ENCODE data around the gene TMEM109.

DNA sequence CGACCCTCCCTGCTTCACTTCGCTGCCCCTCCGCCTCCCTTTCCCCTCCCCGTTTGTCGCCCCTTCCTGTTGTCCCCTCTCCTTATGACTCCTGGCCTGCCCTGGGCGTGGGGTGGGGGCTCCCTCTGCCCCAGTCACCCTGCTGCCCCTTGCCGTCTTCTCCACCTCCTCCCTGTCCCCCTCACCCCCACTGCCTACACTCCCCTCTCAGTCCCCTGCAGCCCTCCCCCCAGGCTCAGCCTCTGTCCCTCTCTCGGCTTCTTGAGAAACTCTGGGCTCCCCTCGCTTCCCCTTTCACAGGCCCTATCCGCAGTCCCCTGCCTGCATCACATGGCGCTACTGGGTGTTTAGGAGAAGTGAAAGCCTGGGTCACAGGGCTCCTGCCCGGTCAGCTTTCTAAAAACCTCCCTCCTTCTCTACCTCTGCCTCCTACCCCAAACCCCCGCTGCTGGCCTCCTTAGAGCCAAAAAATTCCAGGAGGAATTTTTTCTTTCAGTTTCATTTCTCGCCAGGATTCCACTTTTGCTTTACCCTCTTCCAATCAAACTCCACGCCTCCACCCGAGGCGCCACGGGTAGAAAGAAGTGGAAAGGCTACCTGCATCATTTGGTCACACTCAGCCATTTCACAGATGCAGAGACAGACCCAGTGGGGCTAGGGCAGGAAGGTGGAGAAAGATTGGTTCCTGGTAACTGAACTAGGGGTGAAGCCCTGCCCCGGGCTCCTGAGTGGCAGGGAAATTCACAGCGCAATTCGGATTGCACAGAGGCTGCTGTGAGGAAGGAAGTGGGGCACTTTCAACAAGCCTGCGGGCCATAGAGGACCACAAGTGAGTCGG, 38.2 kb downstream of the TMEM109 start, which contains the start of gene SLC15A3:
- TF ChIP-seq, protein P1, sequence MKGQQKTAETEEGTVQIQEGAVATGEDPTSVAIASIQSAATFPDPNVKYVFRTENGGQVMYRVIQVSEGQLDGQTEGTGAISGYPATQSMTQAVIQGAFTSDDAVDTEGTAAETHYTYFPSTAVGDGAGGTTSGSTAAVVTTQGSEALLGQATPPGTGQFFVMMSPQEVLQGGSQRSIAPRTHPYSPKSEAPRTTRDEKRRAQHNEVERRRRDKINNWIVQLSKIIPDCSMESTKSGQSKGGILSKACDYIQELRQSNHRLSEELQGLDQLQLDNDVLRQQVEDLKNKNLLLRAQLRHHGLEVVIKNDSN (CRISPR knock-in tag; IDR thresholded peaks at IDR 0.05), result no peak; the same call in 1 of the 2 replicates
- TF ChIP-seq, protein P2, sequence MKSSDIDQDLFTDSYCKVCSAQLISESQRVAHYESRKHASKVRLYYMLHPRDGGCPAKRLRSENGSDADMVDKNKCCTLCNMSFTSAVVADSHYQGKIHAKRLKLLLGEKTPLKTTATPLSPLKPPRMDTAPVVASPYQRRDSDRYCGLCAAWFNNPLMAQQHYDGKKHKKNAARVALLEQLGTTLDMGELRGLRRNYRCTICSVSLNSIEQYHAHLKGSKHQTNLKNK (CRISPR knock-in tag; IDR thresholded peaks at IDR 0.05), result no peak
- TF ChIP-seq ZNF232 (CRISPR knock-in tag; IDR thresholded peaks at IDR 0.05) (no peak), MYBL2 (CRISPR knock-in tag; IDR thresholded peaks at IDR 0.05) (no peak), NFYB (CRISPR knock-in tag; conservative IDR thresholded peaks at IDR 0.05; ENCODE audit: low read depth) (no peak)
- TF ChIP-seq, protein P3, sequence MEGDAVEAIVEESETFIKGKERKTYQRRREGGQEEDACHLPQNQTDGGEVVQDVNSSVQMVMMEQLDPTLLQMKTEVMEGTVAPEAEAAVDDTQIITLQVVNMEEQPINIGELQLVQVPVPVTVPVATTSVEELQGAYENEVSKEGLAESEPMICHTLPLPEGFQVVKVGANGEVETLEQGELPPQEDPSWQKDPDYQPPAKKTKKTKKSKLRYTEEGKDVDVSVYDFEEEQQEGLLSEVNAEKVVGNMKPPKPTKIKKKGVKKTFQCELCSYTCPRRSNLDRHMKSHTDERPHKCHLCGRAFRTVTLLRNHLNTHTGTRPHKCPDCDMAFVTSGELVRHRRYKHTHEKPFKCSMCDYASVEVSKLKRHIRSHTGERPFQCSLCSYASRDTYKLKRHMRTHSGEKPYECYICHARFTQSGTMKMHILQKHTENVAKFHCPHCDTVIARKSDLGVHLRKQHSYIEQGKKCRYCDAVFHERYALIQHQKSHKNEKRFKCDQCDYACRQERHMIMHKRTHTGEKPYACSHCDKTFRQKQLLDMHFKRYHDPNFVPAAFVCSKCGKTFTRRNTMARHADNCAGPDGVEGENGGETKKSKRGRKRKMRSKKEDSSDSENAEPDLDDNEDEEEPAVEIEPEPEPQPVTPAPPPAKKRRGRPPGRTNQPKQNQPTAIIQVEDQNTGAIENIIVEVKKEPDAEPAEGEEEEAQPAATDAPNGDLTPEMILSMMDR (IDR thresholded peaks at IDR 0.05), result no peak
